Right lung (tissue), 10 donors: ENCODE data around the gene PIP5K1C. TPM values are rescaled to one million over a fixed set of nuclear protein-coding genes. Genes with fewer than 3 reads are reported as not detected.
A peak's percentile ranks its signal among the peaks of the same experiment; 100 is the strongest.

Experiments used
- DNase-seq, 2 donors: peaks; one replicate each; pipeline ENCODE4 v3.0.0-alpha.2; 2013
- long read RNA-seq, 8 donors: transcript quantifications; one replicate each; lab custom pipeline, GENCODE V29; 2026
- polyA plus RNA-seq, 5 donors: library from polyadenylated mRNA; unstranded; fragments of 120-200 nt; gene quantifications; one replicate each; pipeline versions ENCODE4 v1.2.1 to v1.2.3, GENCODE V29; 2013; ENCODE audit warnings: inconsistent platforms in 1 of 5, low replicate concordance in 1 of 5; ENCODE audit not compliant: insufficient read length in 5 of 5, insufficient read depth in 1 of 5

Gene PIP5K1C, protein sequence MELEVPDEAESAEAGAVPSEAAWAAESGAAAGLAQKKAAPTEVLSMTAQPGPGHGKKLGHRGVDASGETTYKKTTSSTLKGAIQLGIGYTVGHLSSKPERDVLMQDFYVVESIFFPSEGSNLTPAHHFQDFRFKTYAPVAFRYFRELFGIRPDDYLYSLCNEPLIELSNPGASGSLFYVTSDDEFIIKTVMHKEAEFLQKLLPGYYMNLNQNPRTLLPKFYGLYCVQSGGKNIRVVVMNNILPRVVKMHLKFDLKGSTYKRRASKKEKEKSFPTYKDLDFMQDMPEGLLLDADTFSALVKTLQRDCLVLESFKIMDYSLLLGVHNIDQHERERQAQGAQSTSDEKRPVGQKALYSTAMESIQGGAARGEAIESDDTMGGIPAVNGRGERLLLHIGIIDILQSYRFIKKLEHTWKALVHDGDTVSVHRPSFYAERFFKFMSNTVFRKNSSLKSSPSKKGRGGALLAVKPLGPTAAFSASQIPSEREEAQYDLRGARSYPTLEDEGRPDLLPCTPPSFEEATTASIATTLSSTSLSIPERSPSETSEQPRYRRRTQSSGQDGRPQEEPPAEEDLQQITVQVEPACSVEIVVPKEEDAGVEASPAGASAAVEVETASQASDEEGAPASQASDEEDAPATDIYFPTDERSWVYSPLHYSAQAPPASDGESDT
- 10 to 100 TPM; 16.6 to 32.1 (median 23.6) TPM for polyA plus RNA-seq
- long read RNA-seq, donor 1, full-length matches to known transcripts = 3 of 8 reads
- long read RNA-seq, donor 1, partial matches to known transcripts = 5 of 8 reads
- long read RNA-seq, donor 1, other reads (novel, unspliced or antisense) = 0 of 8 reads
- long read RNA-seq, donor 2, full-length matches to known transcripts = 2 of 2 reads
- long read RNA-seq, donor 2, partial matches to known transcripts = 0 of 2 reads
- long read RNA-seq, donor 2, other reads (novel, unspliced or antisense) = 0 of 2 reads
- long read RNA-seq, donor 3, full-length matches to known transcripts = 3 of 3 reads
- long read RNA-seq, donor 3, partial matches to known transcripts = 0 of 3 reads
- long read RNA-seq, donor 3, other reads (novel, unspliced or antisense) = 0 of 3 reads
- long read RNA-seq, donor 4, partial matches to known transcripts = 0 of 1 reads
- long read RNA-seq, donor 4, other reads (novel, unspliced or antisense) = 0 of 1 reads
- long read RNA-seq, donor 5 = 0 reads
- long read RNA-seq, donor 6, partial matches to known transcripts = 5 of 8 reads
- long read RNA-seq, donor 6, other reads (novel, unspliced or antisense) = 0 of 8 reads
- long read RNA-seq, donor 7, partial matches to known transcripts = 0 of 3 reads
- long read RNA-seq, donor 7, other reads (novel, unspliced or antisense) = 0 of 3 reads
- long read RNA-seq, donor 8, full-length matches to known transcripts = 3 of 3 reads
- long read RNA-seq, donor 8, partial matches to known transcripts = 0 of 3 reads
- long read RNA-seq, donor 8, other reads (novel, unspliced or antisense) = 0 of 3 reads

GRCh38 chr19:3700242-3701032 lies at the start of gene PIP5K1C:
Gene PIP5K1C, minus strand, starts transcription at chr19:3700468. Its CDS starts 78 bp downstream, at chr19:3700390.
- DNase-seq = peak; percentile 83 to 86

- no peak for DNase-seq
Observed at GRCh38 chr19:3748965-3749364, 48.7 kb upstream of the PIP5K1C start.

DNA sequence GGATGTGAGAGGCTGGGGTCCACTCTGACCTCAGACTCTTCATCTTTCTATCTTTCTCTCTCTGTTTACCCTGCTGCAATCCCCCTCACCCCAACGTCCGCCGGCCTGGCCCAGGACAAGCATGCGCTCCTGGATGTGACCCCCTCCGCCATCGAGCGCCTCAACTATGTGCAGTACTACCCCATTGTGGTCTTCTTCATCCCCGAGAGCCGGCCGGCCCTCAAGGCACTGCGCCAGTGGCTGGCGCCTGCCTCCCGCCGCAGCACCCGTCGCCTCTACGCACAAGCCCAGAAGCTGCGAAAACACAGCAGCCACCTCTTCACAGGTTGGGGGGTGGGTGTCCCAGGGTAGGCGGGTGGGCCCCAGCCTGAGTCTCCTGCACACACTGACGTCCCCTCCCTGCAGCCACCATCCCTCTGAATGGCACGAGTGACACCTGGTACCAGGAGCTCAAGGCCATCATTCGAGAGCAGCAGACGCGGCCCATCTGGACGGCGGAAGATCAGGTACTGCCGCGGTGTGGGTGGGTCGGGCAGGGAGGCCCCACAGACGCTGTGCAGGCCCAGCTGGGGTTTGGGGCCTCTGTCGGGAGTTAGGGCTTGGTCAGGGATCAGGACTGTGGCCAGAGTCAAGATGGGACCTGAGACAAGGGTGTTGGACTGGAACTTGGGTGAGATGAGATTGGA lies 46.2 kb upstream of the PIP5K1C start:
- DNase-seq = no peak

DNA sequence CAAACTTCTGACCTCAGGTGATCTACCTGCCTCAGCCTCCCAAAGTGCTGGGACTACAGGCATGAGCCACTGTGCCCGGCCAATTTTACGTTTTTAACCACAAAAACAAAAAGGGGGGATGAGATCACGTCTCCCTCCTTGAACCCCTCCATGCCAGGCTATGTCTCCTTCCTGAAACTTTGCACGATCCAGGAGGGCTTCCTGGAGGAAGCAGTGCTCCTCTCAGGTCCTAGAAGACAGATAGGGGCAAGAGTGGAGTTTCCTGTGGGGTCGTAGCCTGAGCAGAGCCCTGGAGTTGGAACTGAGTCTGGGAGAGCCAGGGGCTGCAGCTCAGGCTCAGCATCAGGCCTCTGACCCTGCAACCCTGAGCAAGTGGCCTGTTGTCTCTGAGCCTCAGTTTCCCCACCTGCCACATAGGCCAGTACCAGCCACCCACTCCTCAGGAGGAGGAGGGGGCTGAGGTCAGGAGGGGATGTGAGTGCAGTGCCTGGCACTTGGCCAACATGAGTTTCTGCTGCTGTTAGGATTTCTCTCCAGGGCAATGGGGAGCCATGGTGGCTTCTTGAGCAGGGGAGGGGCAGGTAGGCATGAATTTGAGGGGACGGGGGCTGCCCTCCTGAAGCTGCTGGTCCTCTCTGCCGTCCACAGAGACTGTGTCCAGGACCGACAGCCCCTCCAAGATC lies 45.2 kb upstream of the PIP5K1C start:
- no peak for DNase-seq

- no peak for DNase-seq
Observed at GRCh38 chr19:3743486-3743885, 43.2 kb upstream of the PIP5K1C start.

GRCh38 chr19:3740431-3740830 lies 40.2 kb upstream of the PIP5K1C start:
- no peak for DNase-seq

DNA sequence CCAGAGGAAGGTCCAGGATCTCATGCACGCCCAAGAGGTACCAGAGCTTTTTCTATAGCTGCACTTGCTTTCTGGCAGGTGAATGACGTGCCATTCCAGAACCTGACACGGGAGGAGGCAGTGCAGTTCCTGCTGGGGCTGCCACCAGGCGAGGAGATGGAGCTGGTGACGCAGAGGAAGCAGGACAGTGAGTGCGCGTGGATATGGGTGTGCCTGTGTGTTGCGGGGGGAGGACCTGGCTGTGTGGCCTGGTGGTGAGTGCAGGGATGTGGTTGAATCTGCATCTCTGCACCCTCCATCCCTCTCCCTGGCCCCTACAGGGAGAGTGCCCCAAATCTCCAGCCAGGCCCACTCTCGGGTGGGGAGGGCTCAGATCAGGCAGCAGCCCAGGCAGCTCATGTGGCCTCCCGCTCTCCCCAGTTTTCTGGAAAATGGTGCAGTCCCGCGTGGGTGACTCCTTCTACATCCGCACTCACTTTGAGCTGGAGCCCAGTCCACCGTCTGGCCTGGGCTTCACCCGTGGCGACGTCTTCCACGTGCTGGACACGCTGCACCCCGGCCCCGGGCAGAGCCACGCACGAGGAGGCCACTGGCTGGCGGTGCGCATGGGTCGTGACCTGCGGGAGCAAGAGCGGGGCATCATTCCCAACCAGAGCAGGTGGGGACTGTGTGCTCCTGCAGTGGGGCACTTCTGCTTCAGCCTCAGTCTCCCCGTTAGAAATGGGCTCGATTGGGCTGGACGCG lies 38.4 kb upstream of the PIP5K1C start:
- DNase-seq = no peak

- DNase-seq = no peak
Observed at GRCh38 chr19:3737487-3738205, 37.4 kb upstream of the PIP5K1C start.

- no peak for DNase-seq
Observed at GRCh38 chr19:3736106-3736724, 35.9 kb upstream of the PIP5K1C start.

GRCh38 chr19:3734310-3734600 lies 34.0 kb upstream of the PIP5K1C start:
- no peak for DNase-seq

- DNase-seq = no peak
Observed at GRCh38 chr19:3733549-3734309, 33.5 kb upstream of the PIP5K1C start.

DNA sequence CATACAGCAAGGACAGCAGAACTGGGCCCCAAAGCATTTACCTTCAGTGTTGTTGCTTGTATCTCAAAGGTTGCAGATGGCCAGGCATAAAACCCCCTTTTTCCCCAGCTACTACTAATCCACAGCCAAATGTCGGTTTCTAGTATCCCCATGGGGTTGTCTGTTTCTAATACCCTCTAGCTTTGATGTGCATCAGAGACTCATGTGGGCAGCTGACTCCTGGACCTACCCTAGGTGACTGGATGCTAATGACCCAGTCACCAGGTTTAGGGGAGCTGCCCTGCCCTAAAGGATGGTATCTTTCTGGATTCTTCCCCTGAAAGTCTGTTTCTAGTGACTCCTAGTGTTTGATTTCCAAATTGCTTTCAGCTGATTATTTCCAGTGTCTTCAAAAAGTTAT lies 31.8 kb upstream of the PIP5K1C start:
- DNase-seq = no peak

DNA sequence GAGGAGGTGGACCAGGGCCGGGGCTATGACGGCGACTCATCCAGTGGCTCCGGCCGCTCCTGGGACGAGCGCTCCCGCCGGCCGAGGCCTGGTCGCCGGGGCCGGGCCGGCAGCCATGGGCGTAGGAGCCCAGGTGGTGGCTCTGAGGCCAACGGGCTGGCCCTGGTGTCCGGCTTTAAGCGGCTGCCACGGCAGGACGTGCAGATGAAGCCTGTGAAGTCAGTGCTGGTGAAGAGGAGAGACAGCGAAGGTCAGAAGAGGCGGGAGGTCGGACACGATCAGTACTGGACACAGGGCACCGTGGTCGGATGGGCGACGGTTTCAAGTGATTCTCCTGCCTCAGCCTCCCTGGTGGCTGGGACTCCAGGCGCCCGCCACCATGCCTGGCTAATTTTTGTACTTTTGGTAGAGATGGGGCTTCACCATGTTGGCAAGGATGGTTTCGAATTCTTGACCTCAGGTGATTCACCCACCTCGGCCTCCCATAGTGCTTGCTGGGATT lies 30.2 kb upstream of the PIP5K1C start:
- DNase-seq = no peak

- DNase-seq = no peak
Observed at GRCh38 chr19:3725640-3726310, 25.5 kb upstream of the PIP5K1C start.

- DNase-seq = no peak
Observed at GRCh38 chr19:3725121-3725520, 24.9 kb upstream of the PIP5K1C start.

DNA sequence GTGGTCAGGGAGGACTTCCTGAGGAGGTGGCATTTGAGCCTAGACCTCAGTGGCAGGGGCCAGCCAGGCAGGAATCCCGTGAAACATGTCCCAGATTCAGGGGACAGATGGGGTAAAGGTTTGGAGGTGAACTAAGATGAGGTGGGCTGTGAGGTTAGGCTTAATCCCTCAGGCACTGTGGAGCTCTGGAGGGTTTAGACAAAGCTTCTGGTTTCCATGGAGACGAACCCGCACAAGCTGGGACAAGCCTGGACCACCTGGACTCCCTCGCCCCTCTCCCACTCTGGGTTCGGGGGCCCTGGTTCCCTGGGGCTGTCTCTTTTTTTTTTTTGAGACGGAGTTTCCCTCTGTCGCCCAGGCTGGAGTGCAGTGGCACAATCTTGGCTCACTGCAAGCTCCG lies 23.6 kb upstream of the PIP5K1C start:
- no peak for DNase-seq
